NCI-H1092 treated with DMSO at 0.1 percent for 48 hours (cell line): ENCODE measurements around the gene KLF15.

Source experiments
- DNase-seq: peaks from one replicate; lab custom pipeline; 2025; lab: John Stamatoyannopoulos, UW

KLF15 gene

DNA sequence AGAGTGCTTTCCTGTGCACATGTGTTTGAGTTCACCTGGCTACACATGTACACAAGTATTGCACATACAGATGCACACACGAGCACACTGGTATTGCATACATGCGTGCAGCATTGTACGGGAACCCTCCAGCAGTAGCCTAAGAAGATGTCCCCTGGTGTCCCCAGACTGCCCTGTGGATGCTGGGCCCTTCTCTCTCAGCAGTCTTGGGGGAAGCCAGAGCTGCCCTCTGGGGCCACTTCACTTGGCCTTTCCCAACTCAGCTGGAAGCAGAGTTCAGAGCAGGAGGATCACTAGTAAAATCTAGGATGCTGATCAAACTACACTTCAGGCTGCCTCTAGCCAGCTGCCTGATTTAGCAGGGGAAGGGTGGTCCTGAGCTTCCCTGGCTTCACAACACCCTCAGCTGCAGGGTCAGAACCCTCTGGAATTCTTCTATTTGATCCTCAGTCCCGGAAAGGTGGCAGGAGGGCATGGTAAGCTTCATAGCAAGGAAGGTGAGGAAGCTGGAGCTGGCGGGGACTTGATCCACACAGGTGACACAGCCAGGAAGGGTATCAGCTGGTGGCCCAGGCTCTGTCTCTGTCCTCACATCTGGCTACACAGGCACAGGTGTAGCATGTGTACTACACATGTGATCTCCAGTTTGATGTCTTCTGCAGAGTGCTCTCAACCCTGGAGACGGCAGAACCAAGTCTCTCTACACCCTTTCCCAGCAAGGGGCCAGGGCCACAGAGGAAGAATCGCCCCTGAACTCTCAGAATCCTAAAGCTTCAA, 36.5 kb downstream of the KLF15 start:
- no peak for DNase-seq

DNA sequence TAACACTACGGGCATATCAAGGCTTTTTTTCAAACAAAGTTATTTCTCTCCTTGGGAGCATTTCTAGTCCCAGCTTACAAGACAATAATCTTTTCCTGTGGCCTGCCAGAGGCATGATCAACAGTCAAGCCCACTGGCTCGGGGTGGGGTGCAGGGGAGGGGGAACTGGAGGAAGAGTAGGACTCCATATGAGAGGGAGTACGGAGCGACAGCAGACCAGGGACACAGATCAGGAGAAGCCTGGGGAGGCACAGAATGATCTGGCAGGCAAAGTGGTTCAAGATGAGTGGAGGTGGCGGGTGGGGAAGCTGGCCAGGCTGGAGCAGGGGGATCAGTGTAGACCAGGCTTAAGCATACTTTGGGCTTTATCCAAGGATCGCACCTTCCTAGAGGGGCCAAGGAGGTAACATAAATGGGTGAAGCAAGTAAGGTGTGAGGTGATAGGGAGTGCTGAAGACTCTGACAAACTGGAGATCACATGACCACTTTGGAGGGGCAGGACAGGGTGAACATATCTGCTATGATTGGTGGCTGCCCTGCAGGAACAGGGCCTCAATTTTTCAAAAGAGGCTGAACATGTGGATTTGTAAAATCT, 37.4 kb downstream of the KLF15 start:
- no peak for DNase-seq

DNA sequence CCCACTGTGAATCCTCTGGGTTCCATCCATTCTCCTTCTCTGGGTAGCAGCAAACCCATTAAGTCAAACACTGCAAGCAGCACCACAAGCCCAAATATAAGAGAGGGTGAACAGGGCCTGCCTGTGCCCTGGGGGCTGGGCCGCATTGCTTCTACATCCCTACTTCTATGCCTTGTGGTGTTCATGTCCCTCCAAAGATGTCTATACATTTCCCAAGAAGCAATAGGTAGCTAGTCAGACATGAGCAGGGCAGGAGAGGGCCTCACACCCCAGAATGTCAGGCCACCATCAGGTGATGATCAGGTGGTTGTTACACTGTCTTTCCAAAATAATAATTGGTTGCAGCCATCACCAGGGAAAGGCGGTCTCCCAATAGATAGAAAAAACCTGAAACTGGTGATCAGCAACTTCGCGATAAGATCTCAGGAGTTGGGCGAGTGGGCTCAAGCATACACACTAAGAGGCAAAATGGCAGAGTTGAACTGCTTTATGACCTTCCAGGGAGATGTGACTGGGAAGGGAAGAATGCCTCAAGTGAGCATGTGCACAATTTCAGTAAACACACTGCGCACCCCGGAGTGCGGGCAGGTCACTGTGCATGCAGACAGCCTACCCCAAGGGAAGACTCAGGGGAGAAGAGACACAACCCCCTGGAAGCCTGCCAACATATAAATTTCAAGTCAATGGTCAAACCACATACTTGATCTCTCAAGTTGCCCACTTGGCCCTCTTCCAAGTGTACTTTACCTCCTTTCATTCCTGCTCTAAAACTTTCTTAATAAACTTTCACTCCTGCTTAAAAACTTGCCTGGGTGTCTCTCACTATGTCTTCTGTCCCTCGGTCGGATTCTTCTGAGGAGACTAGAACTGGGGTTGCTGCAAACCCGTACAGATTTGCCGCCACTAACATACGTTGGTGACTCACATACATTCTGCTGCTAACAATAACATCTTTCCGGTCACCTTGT, 39.9 kb downstream of the KLF15 start:
- no peak for DNase-seq

DNA sequence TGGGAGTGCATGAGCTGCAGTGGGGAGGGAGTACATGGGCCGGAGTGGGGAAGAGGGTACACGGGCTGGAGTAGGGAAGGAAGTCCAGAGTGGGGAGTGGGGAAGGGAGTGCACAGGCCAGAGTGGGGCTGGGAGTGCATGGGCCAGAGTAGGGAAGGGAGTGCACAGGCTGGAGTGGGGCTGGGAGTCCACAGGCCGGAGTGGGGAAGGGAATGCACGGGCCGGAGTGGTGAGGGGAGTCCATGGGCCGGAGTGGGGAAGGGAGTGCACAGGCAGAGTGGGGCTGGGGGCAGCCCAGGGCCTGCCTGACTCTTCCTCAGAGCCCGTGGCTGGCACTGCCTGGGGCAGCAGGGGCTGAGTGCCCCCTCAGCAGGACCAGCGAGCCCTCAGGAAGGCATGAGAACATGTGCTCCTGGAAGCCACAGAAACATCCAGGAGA, 40.7 kb downstream of the KLF15 start:
- no peak for DNase-seq

DNA sequence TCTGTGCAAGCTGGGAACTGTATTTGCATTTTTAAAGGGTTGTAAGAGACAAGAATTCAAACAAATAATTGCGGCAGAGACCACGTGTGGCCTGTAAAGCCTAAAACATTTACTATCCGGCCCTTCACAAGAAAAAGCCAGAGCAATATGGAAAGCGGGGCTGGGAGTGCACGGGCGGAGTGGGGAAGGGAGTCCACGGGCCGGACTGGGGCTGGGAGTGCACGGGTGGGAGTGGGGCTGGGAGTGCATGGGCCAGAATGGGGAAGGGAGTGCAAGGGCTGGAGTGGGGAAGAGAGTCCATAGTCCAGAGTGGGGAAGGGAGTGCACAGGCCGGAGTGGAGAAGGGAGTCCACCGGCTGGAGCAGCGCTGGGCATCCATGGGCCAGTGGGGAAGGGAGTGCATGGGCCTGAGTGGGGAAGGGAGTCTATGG, 41.2 kb downstream of the KLF15 start:
- no peak for DNase-seq

DNA sequence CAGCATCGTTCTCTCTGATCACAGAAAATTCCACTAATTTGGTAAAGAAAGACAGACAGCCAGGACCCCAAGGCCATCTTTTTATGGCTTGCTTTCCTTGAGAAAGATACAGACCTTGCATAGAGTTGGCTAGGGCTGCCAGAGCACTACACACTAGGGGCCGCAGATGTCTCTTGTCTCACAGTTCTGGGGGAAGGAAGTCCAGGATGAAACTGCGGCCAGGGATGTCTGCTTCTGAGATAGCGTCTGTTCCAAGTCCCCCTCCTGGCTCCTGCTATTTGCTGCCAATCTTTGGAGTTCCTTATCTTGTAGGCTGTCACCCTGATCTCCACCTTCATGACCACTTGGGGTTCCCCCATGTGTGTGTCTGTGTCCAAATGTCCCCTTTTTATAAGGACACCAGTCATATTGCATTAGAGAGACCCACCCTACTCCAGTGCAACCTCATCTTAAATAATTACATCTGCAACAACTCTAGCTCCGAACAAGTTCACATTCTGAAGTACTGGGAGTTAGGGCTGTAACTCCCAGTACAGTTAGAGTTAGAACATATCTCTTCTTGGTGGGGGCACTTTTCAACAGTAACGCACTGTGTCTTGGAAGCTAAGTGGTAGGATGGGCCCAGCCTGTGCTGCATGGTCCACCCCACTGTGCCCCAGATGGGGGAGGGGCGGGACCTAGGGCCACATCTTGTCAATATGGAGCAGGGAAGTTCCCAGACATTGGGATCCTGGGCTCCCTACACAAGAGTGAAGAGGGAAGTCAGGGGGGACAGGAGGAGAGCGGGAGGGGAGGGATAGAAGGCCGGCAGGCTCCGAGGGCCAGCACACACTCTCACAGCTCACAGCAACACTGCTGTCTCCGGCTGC, 42.2 kb downstream of the KLF15 start:
- DNase-seq, result no peak

DNA sequence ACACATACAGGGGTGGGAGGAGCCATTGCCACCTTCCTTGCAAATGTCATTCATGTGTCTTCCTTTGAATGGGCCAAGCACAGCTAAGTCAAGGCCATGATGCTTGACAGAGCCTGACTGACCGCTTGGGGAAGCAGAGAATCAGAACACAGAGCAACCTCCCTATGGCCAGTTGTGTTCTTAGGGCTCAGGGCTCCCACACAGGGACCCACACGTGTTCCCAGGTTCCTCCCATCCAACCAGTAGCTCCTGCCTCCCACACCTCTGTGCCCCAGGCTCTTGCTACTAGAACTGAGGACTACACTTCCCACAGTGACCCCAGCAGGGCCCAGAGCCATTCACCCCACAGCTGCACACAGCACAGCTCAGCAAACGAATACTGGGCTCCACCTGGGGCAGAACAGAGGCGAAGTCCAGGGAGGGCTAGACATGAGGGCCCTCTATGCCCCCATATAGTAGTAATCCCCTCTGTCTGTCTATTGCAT, 42.9 kb downstream of the KLF15 start:
- DNase-seq, result no peak

DNA sequence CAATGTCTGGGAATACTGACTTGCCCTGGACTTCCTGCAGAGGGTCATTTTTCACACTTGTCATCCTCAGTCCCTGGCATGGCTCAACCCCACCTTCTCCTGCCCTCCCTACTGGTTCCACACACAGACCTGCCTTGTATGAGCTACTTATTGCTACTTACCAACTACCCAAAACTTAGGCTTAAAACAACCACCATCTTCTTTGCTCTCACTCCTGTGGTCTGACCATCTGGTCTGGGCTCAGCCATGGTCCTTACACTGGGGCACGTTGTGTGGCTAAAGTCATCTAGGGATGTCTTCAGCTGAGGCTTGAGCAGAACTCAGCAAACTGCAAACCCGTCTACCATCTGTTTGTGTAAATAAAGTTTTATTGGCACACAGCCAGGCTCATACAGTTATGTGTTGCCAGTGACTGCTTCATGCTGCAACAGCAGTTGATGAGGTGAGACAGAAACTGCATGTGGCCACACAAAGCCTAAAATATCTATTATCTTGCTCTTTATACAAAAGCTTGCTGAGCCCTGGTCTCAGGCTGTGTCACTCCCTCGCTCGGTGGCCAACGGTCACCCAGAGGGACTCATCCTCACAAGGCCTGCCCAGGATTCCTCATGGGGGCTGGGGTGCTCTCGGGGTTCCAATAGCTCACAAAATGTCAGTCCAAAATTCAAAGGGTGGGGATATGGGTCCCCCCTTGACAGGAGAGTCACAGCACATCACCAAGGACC, 43.5 kb downstream of the KLF15 start:
- DNase-seq, result no peak

DNA sequence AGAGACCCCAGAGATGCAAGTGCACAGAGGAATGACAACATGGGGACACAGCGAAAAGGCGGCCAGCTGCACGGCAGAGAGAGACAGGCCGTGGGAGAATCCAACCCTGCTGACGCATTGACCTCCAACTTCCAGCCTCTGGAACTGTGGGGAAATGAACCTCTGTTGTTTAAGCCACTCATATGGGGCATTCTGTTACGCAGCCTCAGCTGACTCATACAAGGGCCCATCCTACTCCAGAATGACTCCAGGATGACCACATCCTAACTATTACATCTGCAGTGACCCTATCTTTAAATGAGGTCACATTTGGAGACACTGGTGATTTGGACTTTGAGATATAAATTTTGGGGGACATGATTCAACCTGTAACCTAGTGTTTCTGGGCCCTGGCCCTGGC, 44.0 kb downstream of the KLF15 start:
- no peak for DNase-seq

DNA sequence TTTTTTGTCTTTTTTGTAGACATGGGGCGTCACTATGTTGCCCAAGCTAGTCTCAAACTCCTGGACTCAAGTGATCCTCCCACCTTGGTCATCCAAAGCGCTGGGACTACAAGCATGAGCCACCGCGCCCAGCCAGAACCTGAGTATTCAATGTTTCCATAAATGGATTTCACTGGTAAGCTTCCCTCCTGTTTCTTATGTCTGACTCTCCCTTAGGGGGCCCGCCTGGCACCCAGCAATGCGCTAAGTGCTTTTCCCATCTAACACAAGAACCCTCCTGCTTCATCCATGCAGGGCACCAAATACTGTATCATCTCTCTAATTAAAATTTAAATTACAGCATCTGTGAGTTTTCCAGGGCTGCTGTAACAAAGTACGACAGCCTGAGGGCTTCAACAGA, 44.9 kb downstream of the KLF15 start:
- no peak for DNase-seq

DNA sequence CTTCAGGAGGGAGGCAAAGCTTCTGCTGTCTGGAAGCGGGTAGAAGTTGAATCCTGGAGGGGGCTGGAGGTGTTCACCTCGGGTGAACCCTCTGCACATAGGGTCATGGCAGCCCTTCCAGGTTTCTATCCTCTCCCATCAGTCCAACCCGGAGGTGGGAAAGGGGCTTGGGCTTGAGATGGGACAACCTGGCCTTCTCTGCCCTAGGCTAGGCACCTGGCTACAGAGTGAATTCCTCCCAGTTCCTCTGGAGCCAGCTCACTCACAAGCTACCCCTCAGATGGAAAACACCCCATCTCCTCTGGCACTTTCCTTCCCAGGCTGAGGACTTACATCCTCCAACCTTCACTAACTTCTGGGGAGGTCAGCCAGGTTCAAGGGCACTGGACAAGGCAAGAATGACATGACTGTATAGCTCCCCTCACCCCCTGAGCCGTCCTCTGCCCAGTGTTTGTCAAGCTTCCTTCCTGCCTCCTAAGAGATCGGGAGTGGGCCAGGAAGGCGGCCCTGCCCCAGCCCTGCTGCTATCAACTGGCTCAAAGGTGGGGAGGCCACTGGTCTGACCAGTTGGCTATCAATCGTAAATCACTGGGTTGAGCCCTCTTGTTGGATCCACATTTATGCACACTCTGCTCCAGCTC, 45.8 kb downstream of the KLF15 start:
- DNase-seq, result no peak

DNA sequence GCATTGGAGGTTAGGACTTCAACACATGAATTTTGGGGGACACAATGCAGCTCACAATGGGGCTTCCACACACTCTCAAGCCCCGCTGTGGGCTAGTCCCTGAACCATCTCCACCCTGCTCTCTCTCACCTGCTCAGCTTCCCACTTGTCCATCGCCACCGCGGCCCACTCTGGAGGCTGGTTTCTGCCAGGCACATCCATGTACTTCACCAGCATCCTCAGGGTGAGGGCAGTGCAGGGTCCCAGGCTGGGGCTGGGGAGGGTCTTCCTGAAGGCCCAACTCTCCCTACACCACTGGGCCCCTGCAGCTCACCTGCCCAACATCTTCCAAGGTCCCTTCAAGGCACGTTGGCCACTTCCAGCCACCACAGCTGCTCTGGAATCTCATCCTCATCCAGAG, 46.4 kb downstream of the KLF15 start:
- no peak for DNase-seq

DNA sequence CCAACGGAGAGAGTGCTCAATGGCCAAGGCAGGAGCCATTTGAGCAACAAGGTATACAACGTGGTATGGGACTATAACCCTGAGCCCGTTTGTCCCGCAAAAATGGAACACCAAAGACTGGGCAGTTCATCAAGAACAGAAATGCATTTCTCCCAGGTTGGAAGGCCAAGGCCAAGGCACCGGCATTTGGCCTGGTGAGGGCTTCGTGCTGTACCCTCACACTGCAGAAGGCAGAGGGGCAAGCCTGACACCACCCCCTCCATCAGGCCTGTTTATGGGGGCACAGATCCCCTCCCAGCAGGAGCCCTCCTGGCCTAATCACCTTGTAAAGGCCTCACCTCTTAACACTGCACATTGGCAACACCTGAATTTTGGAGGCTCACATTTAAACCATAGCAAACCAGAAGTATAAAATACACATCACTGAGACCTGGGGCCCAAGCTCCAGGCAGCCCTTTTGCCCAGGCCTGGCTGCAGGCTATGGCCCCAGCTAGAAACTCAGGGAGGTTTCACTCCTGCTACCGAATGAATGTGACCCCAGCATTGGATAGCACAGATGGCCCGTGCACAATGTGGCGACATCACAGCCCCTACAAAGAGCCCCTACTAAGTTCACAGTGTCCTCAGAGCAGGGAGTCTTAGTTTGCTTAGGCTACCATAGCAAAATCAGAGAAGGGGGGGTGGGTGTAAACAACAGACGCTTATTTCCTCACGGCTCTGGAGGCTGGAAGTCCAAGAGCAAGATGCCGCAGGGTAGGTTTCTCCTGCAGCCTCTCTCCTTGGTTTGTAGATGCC, 47.1 kb downstream of the KLF15 start:
- DNase-seq, result no peak

DNA sequence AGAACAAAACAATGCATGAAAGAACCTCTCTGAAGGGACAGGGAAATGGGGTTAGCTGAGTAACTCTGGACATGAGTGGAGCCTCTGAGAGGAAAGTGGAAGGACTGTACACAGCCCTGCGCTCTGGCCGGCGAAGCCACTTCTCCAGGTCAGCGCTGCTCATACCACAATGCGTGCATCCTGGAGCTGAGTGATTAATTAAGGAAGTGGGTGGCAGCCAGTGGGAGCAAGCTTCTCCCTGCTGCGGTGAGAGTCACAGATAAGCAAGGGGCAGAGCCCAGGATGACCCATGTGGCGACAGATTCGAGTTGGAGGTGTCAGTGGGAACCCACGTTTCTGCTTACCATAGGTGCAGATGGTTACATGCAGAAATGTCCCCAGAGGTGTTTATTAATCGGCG, 48.0 kb downstream of the KLF15 start:
- no peak for DNase-seq

DNA sequence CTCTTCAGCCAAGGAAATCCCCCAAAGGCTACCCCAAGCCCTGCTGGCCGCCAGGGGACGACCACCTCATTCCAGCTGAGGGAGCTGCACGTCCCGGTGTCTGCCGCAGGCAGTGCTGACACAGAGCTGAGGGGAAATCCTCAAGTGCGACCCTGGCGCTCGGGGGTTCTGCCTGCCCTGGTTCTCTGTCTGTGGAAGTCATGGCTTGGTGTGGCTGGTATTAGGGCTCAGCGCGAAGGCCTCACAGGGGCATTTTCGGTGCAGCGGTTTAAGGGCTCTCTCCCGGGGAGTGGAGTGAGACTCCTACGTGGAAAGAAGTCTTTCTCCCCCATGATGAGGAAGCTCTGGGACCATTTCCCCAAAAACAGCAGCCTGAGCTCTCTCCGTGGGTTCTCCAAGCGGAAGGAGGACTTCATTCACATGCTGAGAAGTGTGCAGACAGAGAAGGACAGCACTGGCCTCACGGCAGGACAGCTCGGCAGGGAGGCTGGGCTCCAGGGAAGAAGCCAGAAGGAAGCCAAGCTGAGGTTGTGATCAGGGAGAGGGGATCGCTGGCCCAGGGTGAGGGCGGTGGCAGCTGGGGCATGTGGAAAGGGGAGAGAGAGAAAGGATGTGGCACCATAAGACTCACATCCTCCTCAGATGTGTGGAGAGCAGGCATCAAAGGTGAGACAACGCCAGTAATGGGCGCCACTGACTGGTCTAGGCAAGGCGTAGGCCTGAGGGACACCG, 48.6 kb downstream of the KLF15 start:
- DNase-seq, result no peak

DNA sequence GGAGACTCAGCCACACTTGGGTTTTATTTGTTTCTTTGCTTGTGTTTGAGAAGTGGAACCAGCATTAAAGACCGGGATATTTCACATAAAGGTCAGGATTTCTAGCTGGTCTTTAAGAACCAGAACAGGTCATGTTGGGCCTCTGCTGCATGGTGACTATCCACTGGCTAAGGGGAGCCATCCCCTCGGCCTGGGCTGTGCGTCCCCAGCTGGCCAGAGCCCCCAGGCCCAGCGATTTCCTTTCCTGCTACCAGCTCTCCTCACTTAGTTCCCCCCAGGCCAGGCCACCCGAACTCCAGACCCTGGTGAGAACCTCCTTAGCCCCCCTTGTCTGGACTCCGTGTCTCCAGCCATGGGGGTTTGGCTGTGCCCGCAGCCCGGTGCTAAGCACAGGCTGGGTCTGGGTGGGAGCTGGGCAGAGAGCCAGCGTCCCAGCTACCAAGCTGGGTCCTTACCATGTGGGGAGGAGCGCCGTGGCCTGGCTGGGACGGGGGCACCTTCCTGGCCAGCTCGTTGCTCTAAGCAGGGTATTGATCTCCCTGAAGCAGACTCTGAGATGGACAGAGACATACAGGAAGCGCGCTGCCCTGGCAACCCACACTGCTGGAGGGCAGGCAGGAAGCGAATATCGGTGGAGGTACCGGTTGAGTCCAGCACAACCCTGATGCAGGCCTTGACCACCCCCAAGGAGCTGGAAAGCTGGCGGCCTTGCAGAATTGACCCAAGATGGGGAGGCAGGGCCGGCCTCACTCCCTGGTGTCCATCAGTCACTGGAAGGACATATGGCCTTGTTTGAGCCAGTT, 49.4 kb downstream of the KLF15 start:
- no peak for DNase-seq

DNA sequence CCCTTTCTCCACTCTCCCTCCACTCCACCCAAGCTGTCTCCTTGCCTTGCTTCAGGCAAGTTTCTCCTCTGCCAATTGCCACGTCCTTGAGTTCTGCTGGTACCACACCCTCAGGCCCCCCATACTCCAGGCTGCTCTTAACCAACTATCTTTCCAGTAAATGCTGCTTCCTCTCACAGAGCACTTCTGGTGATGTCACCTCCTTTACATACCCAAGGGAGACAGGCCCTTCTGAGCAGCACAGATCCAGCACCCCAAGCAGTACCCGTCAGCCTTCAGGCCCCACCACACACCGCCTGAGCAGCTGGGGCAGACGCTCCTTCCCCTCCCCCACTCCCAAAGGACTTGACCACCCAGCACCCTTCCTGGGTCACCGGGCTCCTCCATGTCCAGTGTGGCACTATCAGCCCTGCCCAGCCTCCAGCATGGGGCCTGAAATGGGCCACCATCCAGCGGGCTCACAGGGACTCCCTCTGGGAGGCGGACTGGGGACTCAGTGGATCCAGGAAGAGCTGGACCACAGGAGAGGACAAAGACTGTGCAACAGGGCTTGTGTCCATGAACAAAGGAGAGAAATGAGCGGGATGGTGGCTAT, 50.2 kb downstream of the KLF15 start:
- DNase-seq, result no peak

DNA sequence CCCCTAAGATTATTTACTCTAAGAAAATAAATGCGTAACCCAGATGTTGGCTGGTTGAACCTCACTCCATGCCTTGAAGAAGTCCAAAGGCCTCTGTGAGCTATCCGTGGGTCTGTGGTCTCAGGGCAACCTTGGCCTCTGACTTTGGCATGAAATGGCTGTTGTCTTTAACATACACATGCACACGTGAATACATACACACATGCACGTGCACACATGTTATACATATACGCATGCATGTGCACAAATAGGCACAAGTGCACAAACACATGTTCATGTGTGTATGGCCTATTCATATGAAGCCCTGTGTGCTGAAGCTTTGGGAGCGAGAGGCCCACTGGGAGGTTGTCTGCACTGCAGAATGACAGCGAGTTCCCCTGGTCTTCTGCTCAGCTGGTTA, 50.8 kb downstream of the KLF15 start:
- no peak for DNase-seq
